Loucy (cell line): ENCODE data around the gene TENT4A.

Experiments
- H2AFZ ChIP-seq: fragments of 200-600 bp; sonication (generic); 2 replicates; pipeline ENCODE4 v1.6.0; 2016; ENCODE audit warnings: antibody characterized with exemption, mild to moderate bottlenecking, low read length, moderate library complexity
- H3F3A ChIP-seq: fragments of 200-600 bp; 2 replicates; pipeline ENCODE4 v1.6.0; 2016; ENCODE audit warnings: antibody characterized with exemption, low read depth, mild to moderate bottlenecking
- H3K27me3 ChIP-seq: fragments of 200-600 bp; sonication (generic); 2 replicates; pipeline ENCODE4 v1.6.1; 2014; ENCODE audit warnings: low read length, mild to moderate bottlenecking; ENCODE audit not compliant: insufficient read depth, poor library complexity, severe bottlenecking
- H3K36me3 ChIP-seq: fragments of 200-600 bp; sonication (generic); 2 replicates; pipeline ENCODE4 v1.6.1; 2016; ENCODE audit warnings: low read length; ENCODE audit not compliant: insufficient read depth
- H3K4me1 ChIP-seq: fragments of 200-600 bp; sonication (generic); 2 replicates; pipeline ENCODE4 v1.5.1; 2014; ENCODE audit warnings: low read length, mild to moderate bottlenecking; ENCODE audit not compliant: insufficient read depth, poor library complexity, severe bottlenecking
- H3K4me2 ChIP-seq: fragments of 200-600 bp; sonication (generic); 2 replicates; pipeline ENCODE4 v1.6.0; 2014; ENCODE audit warnings: antibody characterized with exemption, low read length, low read depth, mild to moderate bottlenecking; ENCODE audit not compliant: poor library complexity, severe bottlenecking
- H3K4me3 ChIP-seq: fragments of 200-600 bp; sonication (generic); 2 replicates; pipeline ENCODE4 v1.5.1; 2014; ENCODE audit warnings: low read length, mild to moderate bottlenecking, mixed read lengths; ENCODE audit not compliant: poor library complexity, severe bottlenecking
- H3K79me2 ChIP-seq: fragments of 200-600 bp; sonication (generic); 2 replicates; pipeline ENCODE4 v1.6.1; 2014; ENCODE audit warnings: low read length; ENCODE audit not compliant: insufficient read depth
- H3K9ac ChIP-seq: fragments of 200-600 bp; sonication (generic); 2 replicates; pipeline ENCODE4 v1.6.0; 2014; ENCODE audit warnings: mild to moderate bottlenecking, low read depth, low read length, moderate library complexity; ENCODE audit not compliant: poor library complexity, severe bottlenecking
- H3K9me2 ChIP-seq: fragments of 200-600 bp; sonication (generic); replicated peaks from 2 replicates; pipeline ENCODE4 v1.6.1; 2016; ENCODE audit warnings: low read depth, low read length, mixed read lengths
- H3K9me3 ChIP-seq: fragments of 200-600 bp; sonication (generic); 2 replicates; pipeline ENCODE4 v1.6.1; 2014; ENCODE audit warnings: mild to moderate bottlenecking, antibody characterized with exemption, low read length, low read depth; ENCODE audit not compliant: insufficient read depth
- H4K20me1 ChIP-seq: fragments of 200-600 bp; sonication (generic); 2 replicates; pipeline ENCODE4 v1.6.0; 2014; ENCODE audit warnings: antibody characterized with exemption, low read length, mild to moderate bottlenecking; ENCODE audit not compliant: insufficient read depth, poor library complexity, severe bottlenecking
- EZH2phosphoT487 ChIP-seq: fragments of 200-600 bp; IDR thresholded peaks from 2 replicates; pipeline ENCODE4 v1.6.1; 2018; ENCODE audit warnings: antibody characterized with exemption, mild to moderate bottlenecking, moderate library complexity, borderline replicate concordance
- TF ChIP-seq, protein P1 (sequence below): fragments of 200-600 bp; sonication (generic); conservative IDR thresholded peaks from 2 replicates; pipeline ENCODE4 v1.5.1; 2014; ENCODE audit warnings: mild to moderate bottlenecking, antibody characterized with exemption, low read length

Gene TENT4A

DNA sequence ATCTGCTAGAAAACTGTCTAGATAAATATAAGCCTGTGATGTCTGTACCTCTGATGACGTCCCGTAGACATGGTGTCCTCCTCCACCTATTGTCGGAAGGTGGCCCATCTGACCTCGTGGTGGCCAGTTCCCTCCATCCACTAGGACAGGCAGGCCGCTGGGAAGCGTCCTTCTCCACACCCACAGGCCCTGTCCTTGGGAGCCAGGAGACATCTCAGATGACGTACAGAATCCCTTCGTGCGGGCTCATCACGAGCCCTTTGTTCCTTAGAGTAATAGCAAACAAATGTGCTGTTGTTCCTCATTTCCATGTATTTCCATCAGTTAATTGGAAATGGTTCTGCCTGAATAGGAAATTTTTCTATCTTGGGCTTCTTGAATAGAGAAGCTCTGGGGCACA lies 38.3 kb upstream of the TENT4A start:
- Histone ChIP-seq H3K9ac (no peak overlapping the region), H3K4me1 (no peaks in the 10 kb centered on the region), H3K9me3 (no peaks in the 10 kb centered on the region), H3K79me2 (no peaks in the 10 kb centered on the region), H3K4me3 (no peak overlapping the region), H2AFZ (no peak overlapping the region), H3K4me2 (no peak overlapping the region), H3K9me2 (no peaks in the 10 kb centered on the region), H4K20me1 (no peaks in the 10 kb centered on the region), H3K27me3 (no peaks in the 10 kb centered on the region), H3F3A (no peaks in the 10 kb centered on the region), H3K36me3 (no peaks in the 10 kb centered on the region)
- no peak for TF ChIP-seq EZH2phosphoT487
- TF ChIP-seq, protein P1, sequence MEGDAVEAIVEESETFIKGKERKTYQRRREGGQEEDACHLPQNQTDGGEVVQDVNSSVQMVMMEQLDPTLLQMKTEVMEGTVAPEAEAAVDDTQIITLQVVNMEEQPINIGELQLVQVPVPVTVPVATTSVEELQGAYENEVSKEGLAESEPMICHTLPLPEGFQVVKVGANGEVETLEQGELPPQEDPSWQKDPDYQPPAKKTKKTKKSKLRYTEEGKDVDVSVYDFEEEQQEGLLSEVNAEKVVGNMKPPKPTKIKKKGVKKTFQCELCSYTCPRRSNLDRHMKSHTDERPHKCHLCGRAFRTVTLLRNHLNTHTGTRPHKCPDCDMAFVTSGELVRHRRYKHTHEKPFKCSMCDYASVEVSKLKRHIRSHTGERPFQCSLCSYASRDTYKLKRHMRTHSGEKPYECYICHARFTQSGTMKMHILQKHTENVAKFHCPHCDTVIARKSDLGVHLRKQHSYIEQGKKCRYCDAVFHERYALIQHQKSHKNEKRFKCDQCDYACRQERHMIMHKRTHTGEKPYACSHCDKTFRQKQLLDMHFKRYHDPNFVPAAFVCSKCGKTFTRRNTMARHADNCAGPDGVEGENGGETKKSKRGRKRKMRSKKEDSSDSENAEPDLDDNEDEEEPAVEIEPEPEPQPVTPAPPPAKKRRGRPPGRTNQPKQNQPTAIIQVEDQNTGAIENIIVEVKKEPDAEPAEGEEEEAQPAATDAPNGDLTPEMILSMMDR, result no peak

- Histone ChIP-seq H3K4me3 (no peak overlapping the region), H4K20me1 (no peaks in the 10 kb centered on the region), H3F3A (no peaks in the 10 kb centered on the region), H3K4me2 (no peak overlapping the region), H3K27me3 (no peaks in the 10 kb centered on the region), H3K9me3 (no peaks in the 10 kb centered on the region; the same call in 1 of the 2 replicates), H3K9me2 (no peaks in the 10 kb centered on the region), H3K36me3 (no peaks in the 10 kb centered on the region), H3K9ac (no peak overlapping the region), H2AFZ (no peak overlapping the region), H3K79me2 (no peaks in the 10 kb centered on the region), H3K4me1 (no peaks in the 10 kb centered on the region)
- TF ChIP-seq, protein P1, result peak; percentile 24; the same call in 1 of the 2 replicates
- TF ChIP-seq EZH2phosphoT487, result no peak
Observed at GRCh38 chr5:6675784-6676491, 37.3 kb upstream of the TENT4A start.

DNA sequence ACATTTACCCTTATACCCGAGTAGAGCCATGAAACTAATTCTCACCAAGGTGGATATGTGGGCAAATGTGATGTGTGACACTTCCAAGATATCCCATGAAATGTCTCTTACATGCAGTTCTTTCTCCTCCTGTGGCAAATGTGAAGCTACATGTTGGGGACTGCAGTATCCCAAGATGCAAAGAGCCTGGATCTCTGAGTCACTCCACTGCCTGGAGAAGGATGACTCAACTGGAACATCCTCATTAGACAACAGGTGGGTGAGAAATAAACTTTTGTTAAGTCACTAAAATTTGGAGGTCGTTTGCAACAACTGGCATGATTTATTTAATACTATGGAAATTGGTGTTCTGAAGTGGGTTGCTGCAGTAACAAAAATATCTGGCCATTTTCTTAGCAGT lies 36.5 kb upstream of the TENT4A start:
- H3K4me1 ChIP-seq, result no peaks in the 10 kb centered on the region
- no peak overlapping the region for H3K9ac ChIP-seq
- no peak for TF ChIP-seq EZH2phosphoT487
- TF ChIP-seq, protein P1, result no peak
- no peaks in the 10 kb centered on the region for H3F3A ChIP-seq
- H3K36me3 ChIP-seq, result no peaks in the 10 kb centered on the region
- no peak overlapping the region for H2AFZ ChIP-seq
- H4K20me1 ChIP-seq, result no peaks in the 10 kb centered on the region
- H3K79me2 ChIP-seq, result no peaks in the 10 kb centered on the region
- no peak overlapping the region for H3K4me2 ChIP-seq
- no peaks in the 10 kb centered on the region; the same call in 1 of the 2 replicates for H3K9me3 ChIP-seq
- no peaks in the 10 kb centered on the region for H3K9me2 ChIP-seq
- H3K27me3 ChIP-seq, result no peaks in the 10 kb centered on the region
- no peak overlapping the region for H3K4me3 ChIP-seq
